MM.1S (cell line): ENCODE measurements around the gene CACNA1C.

Experiments used
- DNase-seq: peaks from one replicate; pipeline ENCODE4 v3.0.0-alpha.2; 2015
- H2AFZ ChIP-seq: fragments of 300-600 bp; sonication (generic); 2 replicates; pipeline ENCODE4 v1.6.0; 2016; ENCODE audit warnings: antibody characterized with exemption, low read length
- H3F3A ChIP-seq: fragments of 300-600 bp; sonication (generic); 2 replicates; pipeline ENCODE4 v1.6.1; 2016; ENCODE audit warnings: mild to moderate bottlenecking, antibody characterized with exemption, low read length, moderate library complexity, mixed read lengths; ENCODE audit not compliant: insufficient read depth
- H3K27ac ChIP-seq: fragments of 300-600 bp; sonication (generic); 2 replicates; pipeline ENCODE4 v1.5.1; 2016; ENCODE audit warnings: mild to moderate bottlenecking, low read length
- H3K27me3 ChIP-seq: fragments of 300-600 bp; sonication (generic); replicated peaks from 2 replicates; pipeline ENCODE4 v1.6.0; 2016; ENCODE audit warnings: low read length; ENCODE audit not compliant: insufficient read depth
- H3K36me3 ChIP-seq: fragments of 300-600 bp; sonication (generic); replicated peaks from 2 replicates; pipeline ENCODE4 v1.6.1; 2016; ENCODE audit warnings: mild to moderate bottlenecking, low read length, mixed read lengths; ENCODE audit not compliant: insufficient read depth
- H3K4me1 ChIP-seq: fragments of 300-600 bp; sonication (generic); 2 replicates; pipeline ENCODE4 v1.6.1; 2016; ENCODE audit warnings: low read length, mixed read lengths
- H3K4me2 ChIP-seq: fragments of 300-600 bp; sonication (generic); 2 replicates; pipeline ENCODE4 v1.6.0; 2016; ENCODE audit warnings: low read depth, low read length
- H3K4me3 ChIP-seq: fragments of 300-600 bp; sonication (generic); 2 replicates; pipeline ENCODE4 v1.5.1; 2016; ENCODE audit warnings: low read length, mixed read lengths
- H3K79me2 ChIP-seq: fragments of 300-600 bp; sonication (generic); 2 replicates; pipeline ENCODE4 v1.6.1; 2016; ENCODE audit warnings: mixed run types, low read length, mixed read lengths
- H3K9ac ChIP-seq: fragments of 300-600 bp; sonication (generic); 2 replicates; pipeline ENCODE4 v1.6.1; 2016; ENCODE audit warnings: low read length, mixed read lengths
- H3K9me2 ChIP-seq: fragments of 300-600 bp; sonication (generic); replicated peaks from 2 replicates; pipeline ENCODE4 v1.6.1; 2016; ENCODE audit warnings: mild to moderate bottlenecking, low read length, mixed read lengths; ENCODE audit not compliant: insufficient read depth
- H3K9me3 ChIP-seq: fragments of 300-600 bp; sonication (generic); replicated peaks from 2 replicates; pipeline ENCODE4 v1.6.1; 2016; ENCODE audit warnings: mild to moderate bottlenecking, low read length, mixed read lengths; ENCODE audit not compliant: insufficient read depth
- H4K20me1 ChIP-seq: fragments of 300-600 bp; sonication (generic); 2 replicates; pipeline ENCODE4 v1.6.1; 2016; ENCODE audit warnings: mild to moderate bottlenecking, low read length, moderate library complexity, mixed read lengths; ENCODE audit not compliant: insufficient read depth
- CTCF ChIP-seq: fragments of 300-600 bp; sonication (generic); IDR thresholded peaks from 2 replicates; pipeline ENCODE4 v1.5.1; 2016; ENCODE audit warnings: antibody characterized with exemption, low read length, mixed read lengths
- EZH2 ChIP-seq: fragments of 300-600 bp; sonication (generic); optimal IDR thresholded peaks from 2 replicates; pipeline ENCODE3; 2017; ENCODE audit warnings: low read depth, mild to moderate bottlenecking, antibody characterized with exemption, low read length, mixed read lengths
- EZH2phosphoT487 ChIP-seq: fragments of 300-600 bp; sonication (generic); IDR thresholded peaks from 2 replicates; pipeline ENCODE4 v1.6.1; 2018; ENCODE audit warnings: antibody characterized with exemption, low read length

Gene CACNA1C

GRCh38 chr12:2165927-2166326 is 113.1 kb downstream of the CACNA1C start:
- DNase-seq, result no peak
- no peak overlapping the region for H3K9ac ChIP-seq
- TF ChIP-seq EZH2phosphoT487 (no peak), CTCF (no peak)
- H3K9me3 ChIP-seq, result no peaks in the 10 kb centered on the region
- no peak overlapping the region for H3K27ac ChIP-seq
- H3K36me3 ChIP-seq, result no peaks in the 10 kb centered on the region
- H3F3A ChIP-seq, result no peaks in the 10 kb centered on the region
- no peaks in the 10 kb centered on the region for H3K27me3 ChIP-seq
- H3K9me2 ChIP-seq, result no peaks in the 10 kb centered on the region
- no peak overlapping the region for H2AFZ ChIP-seq
- H3K4me1 ChIP-seq, result no peaks in the 10 kb centered on the region
- H3K4me3 ChIP-seq, result no peak overlapping the region
- no peaks in the 10 kb centered on the region for H3K79me2 ChIP-seq
- no peaks in the 10 kb centered on the region for H4K20me1 ChIP-seq
- no peak overlapping the region for H3K4me2 ChIP-seq

GRCh38 chr12:2166696-2167095 is 113.9 kb downstream of the CACNA1C start:
- no peak overlapping the region for H3K9ac ChIP-seq
- H3K9me3 ChIP-seq, result no peaks in the 10 kb centered on the region
- DNase-seq, result no peak
- H3K4me1 ChIP-seq, result no peaks in the 10 kb centered on the region
- no peaks in the 10 kb centered on the region for H3K9me2 ChIP-seq
- no peaks in the 10 kb centered on the region for H3F3A ChIP-seq
- H2AFZ ChIP-seq, result no peak overlapping the region
- no peak overlapping the region for H3K27ac ChIP-seq
- H3K36me3 ChIP-seq, result no peaks in the 10 kb centered on the region
- no peaks in the 10 kb centered on the region for H3K27me3 ChIP-seq
- H3K79me2 ChIP-seq, result no peaks in the 10 kb centered on the region
- H4K20me1 ChIP-seq, result no peaks in the 10 kb centered on the region
- no peak overlapping the region for H3K4me3 ChIP-seq
- no peak overlapping the region for H3K4me2 ChIP-seq
- TF ChIP-seq EZH2 (no peak), CTCF (no peak), EZH2phosphoT487 (no peak)

GRCh38 chr12:2167231-2167630 is 114.4 kb downstream of the CACNA1C start:
- Histone ChIP-seq H3K27ac (no peak overlapping the region), H3K79me2 (no peaks in the 10 kb centered on the region), H3K9ac (no peak overlapping the region), H3K36me3 (no peaks in the 10 kb centered on the region), H3K4me2 (no peak overlapping the region), H3F3A (no peaks in the 10 kb centered on the region), H3K4me1 (no peaks in the 10 kb centered on the region), H3K9me3 (no peaks in the 10 kb centered on the region), H3K27me3 (no peaks in the 10 kb centered on the region), H4K20me1 (no peaks in the 10 kb centered on the region), H3K9me2 (no peaks in the 10 kb centered on the region), H3K4me3 (no peak overlapping the region), H2AFZ (no peak overlapping the region)
- TF ChIP-seq EZH2, result no peak
- no peak for TF ChIP-seq CTCF
- no peak for TF ChIP-seq EZH2phosphoT487
- DNase-seq, result no peak

- Histone ChIP-seq H3K79me2 (no peaks in the 10 kb centered on the region), H3K4me1 (no peaks in the 10 kb centered on the region), H4K20me1 (no peaks in the 10 kb centered on the region), H3K9ac (no peak overlapping the region), H3K4me2 (no peak overlapping the region), H3K27me3 (no peaks in the 10 kb centered on the region), H2AFZ (no peak overlapping the region), H3K27ac (no peak overlapping the region), H3K4me3 (no peak overlapping the region), H3K9me2 (no peaks in the 10 kb centered on the region), H3K9me3 (no peaks in the 10 kb centered on the region), H3K36me3 (no peaks in the 10 kb centered on the region), H3F3A (no peaks in the 10 kb centered on the region)
- TF ChIP-seq CTCF, result no peak
- TF ChIP-seq EZH2phosphoT487, result no peak
- TF ChIP-seq EZH2, result no peak
- no peak for DNase-seq
Observed at GRCh38 chr12:2168808-2169207, 116.0 kb downstream of the CACNA1C start.
